K562 (cell line): ENCODE data around the gene ZNF616. TPM values are rescaled to one million over a fixed set of nuclear protein-coding genes. Genes with fewer than 3 reads are reported as not detected.

Experiments used
- ATAC-seq: fragments of 200-7000 bp; cut with Tn5 transposase; 3 replicates; pipeline ENCODE4 v1.9.1; 2020; ENCODE audit warnings: moderate library complexity
- BruUV-seq: library from RNA; stranded (reverse); fragments of 400-500 nt; replicated peaks from 2 replicates; lab custom pipeline; 2021; lab: Mats Ljungman, UMichigan
- CTCF ChIA-PET: fragments of 300-600 bp; formaldehyde crosslinking; extraction: SDS; loops from one replicate; lab custom pipeline; 2021; ENCODE audit warnings: low intra/inter-chr PET ratio; lab: Yijun Ruan, JAX
- POLR2A ChIA-PET: fragments of 300-600, 350-650 bp; sonication (Branson Sonifier 250); formaldehyde crosslinking; extraction: SDS; loops from one replicate; lab custom pipeline; 2021; ENCODE audit warnings: antibody characterized with exemption, inconsistent platforms; lab: Yijun Ruan, JAX
- DNase-seq, 4 experiments: peaks; one replicate each; pipeline versions ENCODE4 v3.0.0 to v3.0.0-alpha.2; 2011 to 2018; ENCODE audit warnings: low spot score in 3 of 4, mixed read lengths in 3 of 4; ENCODE audit errors: extremely low read depth in 1 of 4
- FAIRE-seq: peaks from 2 replicates; lab custom pipeline; 2011; peaks lifted over from hg19 to GRCh38; lab: Jason Lieb, UNC
- H2AFZ ChIP-seq: 2 replicates; pipeline ENCODE4 v1.6.0; 2011; ENCODE audit warnings: low read depth, low read length, control low read depth, inconsistent platforms
- H3K27ac ChIP-seq: fragments of 200-600 bp; 3 replicates; pipeline ENCODE4 v1.8.0; 2011; ENCODE audit warnings: low read depth, mild to moderate bottlenecking, control low read depth, inconsistent platforms, low read length, moderate library complexity, mixed read lengths; ENCODE audit errors: extremely low read depth
- H3K27me3 ChIP-seq, 2 experiments: fragments of 300-600 bp in 1 of 2; 2 replicates in 1 of 2; 3 replicates in 1 of 2; pipeline versions ENCODE4 v1.6.0 to v1.8.0; 2011; ENCODE audit warnings: inconsistent platforms in 2 of 2, low read length in 2 of 2, mild to moderate bottlenecking in 1 of 2, mixed read lengths in 1 of 2, moderate library complexity in 1 of 2; ENCODE audit not compliant: control insufficient read depth in 2 of 2, insufficient read depth in 2 of 2
- H3K36me3 ChIP-seq: fragments of 300-600 bp; 3 replicates; pipeline ENCODE4 v1.8.0; 2011; ENCODE audit warnings: mild to moderate bottlenecking, low read length, inconsistent platforms; ENCODE audit not compliant: control insufficient read depth, insufficient read depth
- H3K4me1 ChIP-seq, 2 experiments: fragments of 200-600 bp in 1 of 2; replicated peaks in 1 of 2; 2 replicates in 1 of 2; 3 replicates in 1 of 2; pipeline versions ENCODE4 v1.5.1 to v1.8.0; 2011; ENCODE audit warnings: inconsistent platforms in 2 of 2, low read length in 2 of 2, mild to moderate bottlenecking in 1 of 2, mixed read lengths in 1 of 2, moderate library complexity in 1 of 2; ENCODE audit not compliant: control insufficient read depth in 2 of 2, insufficient read depth in 2 of 2
- H3K4me2 ChIP-seq: 2 replicates; pipeline ENCODE4 v1.6.1; 2011; ENCODE audit warnings: low read length, control low read depth, inconsistent platforms, mixed read lengths; ENCODE audit not compliant: insufficient read depth
- H3K4me3 ChIP-seq: fragments of 200-600 bp; sonication (generic), shearing (Covaris generic); 2 replicates; pipeline ENCODE4 v1.5.1; 2016; ENCODE audit warnings: control low read depth, inconsistent platforms
- H3K79me2 ChIP-seq: fragments of 200-600 bp; 3 replicates; pipeline ENCODE4 v1.8.0; 2011; ENCODE audit warnings: low read length, inconsistent platforms; ENCODE audit not compliant: control insufficient read depth, insufficient read depth
- H3K9ac ChIP-seq, 2 experiments: 2 replicates each; pipeline versions ENCODE4 v1.6.0 to v1.6.1; 2011; ENCODE audit warnings: low read depth in 2 of 2, low read length in 2 of 2, control low read depth in 1 of 2, inconsistent platforms in 1 of 2, mild to moderate bottlenecking in 1 of 2, mixed read lengths in 1 of 2; ENCODE audit not compliant: insufficient read depth in 1 of 2
- H3K9me1 ChIP-seq: one replicate; pipeline ENCODE4 v1.6.0; 2011; ENCODE audit warnings: inconsistent platforms, mild to moderate bottlenecking, low read length, moderate library complexity; ENCODE audit not compliant: control insufficient read depth, insufficient read depth
- H3K9me3 ChIP-seq: replicated peaks from 2 replicates; pipeline ENCODE4 v1.5.1; 2011; ENCODE audit warnings: low read depth, low read length, inconsistent platforms; ENCODE audit not compliant: control insufficient read depth, insufficient read depth
- H4K20me1 ChIP-seq: replicated peaks from 2 replicates; pipeline ENCODE4 v1.6.1; 2011; ENCODE audit warnings: low read length, inconsistent platforms, mixed read lengths; ENCODE audit not compliant: control insufficient read depth, insufficient read depth
- ASH1L ChIP-seq: fragments of 450-650 bp; IDR thresholded peaks from 2 replicates; pipeline ENCODE4 v1.6.1; 2018; ENCODE audit warnings: borderline replicate concordance, mild to moderate bottlenecking, low read depth; ENCODE audit not compliant: partially characterized antibody
- DIDO1 ChIP-seq: fragments of 450-650 bp; IDR thresholded peaks from 2 replicates; pipeline ENCODE4 v1.6.1; 2016; ENCODE audit warnings: low read depth, missing biosample characterization, missing genetic modification characterization
- FOXK1 ChIP-seq: sonication (generic); formaldehyde crosslinking; IDR thresholded peaks from 2 replicates; pipeline ENCODE4 v1.8.0; 2022; ENCODE audit warnings: missing genetic modification reagents, mild to moderate bottlenecking, borderline replicate concordance
- FOXM1 ChIP-seq, 2 experiments: fragments of 450-650 bp in 1 of 2; sonication (generic) in 1 of 2; formaldehyde crosslinking in 1 of 2; IDR thresholded peaks; 2 replicates each; pipeline versions ENCODE4 v1.6.1 to v1.9.0; 2017 to 2022; ENCODE audit warnings: low read depth in 2 of 2, mild to moderate bottlenecking in 2 of 2, missing genetic modification reagents in 1 of 2, moderate library complexity in 1 of 2
- HDAC1 ChIP-seq, 2 experiments: fragments of 450-650 bp; IDR thresholded peaks; 2 replicates each; pipeline ENCODE4 v1.6.1; 2016 to 2017; ENCODE audit warnings: inconsistent platforms in 1 of 2, mild to moderate bottlenecking in 1 of 2, moderate library complexity in 1 of 2
- MIER1 ChIP-seq: fragments of 450-650 bp; IDR thresholded peaks from 2 replicates; pipeline ENCODE4 v1.6.1; 2016; ENCODE audit warnings: antibody characterized with exemption, mild to moderate bottlenecking, low read depth
- RBM39 ChIP-seq: fragments of 200-400 bp; formaldehyde crosslinking; optimal IDR thresholded peaks from 2 replicates; pipeline ENCODE3; 2018; ENCODE audit warnings: low read depth, low read length
- WGBS: fragments of 100-300 bp; shearing (Covaris generic); methylation state at CpG from one replicate; pipeline ENCODE4 v1.1.6; 2016; ENCODE audit warnings: low coverage, mixed read lengths; ENCODE audit not compliant: insufficient coverage; ENCODE audit errors: missing lambda C conversion rate; 5-methylcytosine and 5-hydroxymethylcytosine counted together
- in situ Hi-C: fragments of 300-500 bp; cut with MboI; formaldehyde crosslinking; loops from 4 replicates; pipeline ENCODE4 v1.15.0; 2018; ENCODE audit warnings: inconsistent platforms, mixed read lengths
- intact Hi-C: fragments of 100-400 bp; cut with micrococcal nuclease; formaldehyde crosslinking; loops from 2 replicates; pipeline ENCODE4 v1.14.2; 2022
- polyA plus RNA-seq, 8 experiments: library from polyadenylated mRNA; depleted of rRNA in 4 of 8; stranded (reverse) in 5 of 8; unstranded in 3 of 8; fragments of >200 nt; fragmentation: Nextera tagmentation in 2 of 8; fragmentation: Illumina TruSeq in 1 of 8; extraction: Ambion mirVana in 2 of 8; extraction: Trizol in 1 of 8; gene quantifications; 2 replicates each; pipeline versions ENCODE4 v1.2.1 to v1.2.3, GENCODE V29; 2011 to 2014; ENCODE audit warnings: inconsistent platforms in 1 of 8, missing spikeins in 1 of 8
- total RNA-seq, 7 experiments: library from RNA; depleted of rRNA in 6 of 7; stranded (reverse); fragments of >200 nt in 6 of 7; fragmentation: Illumina TruSeq in 2 of 7; extraction: Trizol in 2 of 7; gene quantifications; 2 replicates each; pipeline versions ENCODE4 v1.2.1 to v1.2.3, GENCODE V29; 2011 to 2021; ENCODE audit warnings: low replicate concordance in 1 of 7
- TF ChIP-seq, protein P1 (sequence below): fragments of 450-650 bp; IDR thresholded peaks from 2 replicates; pipeline ENCODE4 v1.6.1; 2016; ENCODE audit warnings: mild to moderate bottlenecking, moderate library complexity
- TF ChIP-seq, protein P2 (sequence below): fragments of 450-650 bp; formaldehyde crosslinking; IDR thresholded peaks from 2 replicates; pipeline ENCODE4 v1.4.0; 2022; ENCODE audit warnings: missing genetic modification characterization

The ZNF616 gene
- total and polyA plus RNA-seq, 9 of the 15 experiments (the other 6 are each of a cell fraction or from before 2014, with no cell fraction given), result 3.4 to 13.0 (median 6.7) TPM

DNA sequence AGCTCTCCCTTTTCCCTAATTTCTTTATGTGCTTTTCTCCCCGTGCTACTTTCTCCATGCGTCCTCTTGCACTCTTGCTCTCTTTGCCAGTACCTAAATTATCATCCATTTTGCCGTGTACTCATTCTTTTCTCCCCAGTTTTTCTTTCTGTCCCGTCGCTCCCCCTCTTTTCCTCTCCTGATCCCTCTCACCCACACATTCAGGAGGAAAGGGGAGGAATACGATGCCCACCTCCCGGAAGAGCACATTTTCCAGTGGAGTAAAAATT, 821 bp downstream of the ZNF616 start:
- H4K20me1 ChIP-seq, result no peaks in the 10 kb centered on the region
- peaks cover 12% of the 10 kb centered on the region in 2 experiments; a peak in 4 of 5 replicates for H3K4me1 ChIP-seq
- H3K9ac ChIP-seq, result peak overlapping the region; percentile 98
- BruUV-seq, result no TSS peak
- in situ Hi-C loops, result no loop called here
- H3K27me3 ChIP-seq, result no peaks in the 10 kb centered on the region
- DNase-seq (peak in 1 of 4 experiments; percentile 7), FAIRE-seq (no peak), ATAC-seq (no peak)
- peak overlapping the region; percentile 76 for H3K4me3 ChIP-seq
- peak overlapping the region; percentile 88 for H2AFZ ChIP-seq
- 0 out of 3 replicates have a peak, but pooled peaks cover 7% of the 10 kb centered on the region for H3K36me3 ChIP-seq
- peaks cover 48% of the 10 kb centered on the region for H3K79me2 ChIP-seq
- CTCF ChIA-PET, result interaction anchor here (0.8 kb wide), 2 partner anchors 97 to 99 kb away, joined by 3 to 6 read pairs; no protein-coding TSS in a partner anchor
- H3K9me1 ChIP-seq, result no peaks in the 10 kb centered on the region
- peak overlapping the region; percentile 93 for H3K27ac ChIP-seq
- WGBS, result 0% methylated on average over 6 of the region's 7 CpGs
- POLR2A ChIA-PET, result no interaction called here
- peak overlapping the region; percentile 99 for H3K4me2 ChIP-seq
- peaks cover 19% of the 10 kb centered on the region for H3K9me3 ChIP-seq
- intact Hi-C loops, result loop anchor here (1.0 kb wide), 1 partner anchor 99 kb away; no protein-coding TSS in a partner anchor
- TF ChIP-seq HDAC1 (IDR thresholded peaks at IDR 0.05) (peak in 1 of 2 experiments; percentile 59; a peak in 1 of 4 replicates), FOXK1 (CRISPR knock-in tag) (0 out of 2 replicates have a peak, but pooled peaks have one; percentile 56), ASH1L (peak; percentile 2), FOXM1 (IDR thresholded peaks at IDR 0.05; ENCODE audit: low read depth) (no peak), FOXM1 (CRISPR knock-in tag; IDR thresholded peaks at IDR 0.05; ENCODE audit: low read depth) (no peak), RBM39 (peak; percentile 5), MIER1 (peak; percentile 12; the same call in 1 of the 2 replicates), DIDO1 (tag) (0 out of 2 replicates have a peak, but pooled peaks have one; percentile 19)
- TF ChIP-seq, protein P1, sequence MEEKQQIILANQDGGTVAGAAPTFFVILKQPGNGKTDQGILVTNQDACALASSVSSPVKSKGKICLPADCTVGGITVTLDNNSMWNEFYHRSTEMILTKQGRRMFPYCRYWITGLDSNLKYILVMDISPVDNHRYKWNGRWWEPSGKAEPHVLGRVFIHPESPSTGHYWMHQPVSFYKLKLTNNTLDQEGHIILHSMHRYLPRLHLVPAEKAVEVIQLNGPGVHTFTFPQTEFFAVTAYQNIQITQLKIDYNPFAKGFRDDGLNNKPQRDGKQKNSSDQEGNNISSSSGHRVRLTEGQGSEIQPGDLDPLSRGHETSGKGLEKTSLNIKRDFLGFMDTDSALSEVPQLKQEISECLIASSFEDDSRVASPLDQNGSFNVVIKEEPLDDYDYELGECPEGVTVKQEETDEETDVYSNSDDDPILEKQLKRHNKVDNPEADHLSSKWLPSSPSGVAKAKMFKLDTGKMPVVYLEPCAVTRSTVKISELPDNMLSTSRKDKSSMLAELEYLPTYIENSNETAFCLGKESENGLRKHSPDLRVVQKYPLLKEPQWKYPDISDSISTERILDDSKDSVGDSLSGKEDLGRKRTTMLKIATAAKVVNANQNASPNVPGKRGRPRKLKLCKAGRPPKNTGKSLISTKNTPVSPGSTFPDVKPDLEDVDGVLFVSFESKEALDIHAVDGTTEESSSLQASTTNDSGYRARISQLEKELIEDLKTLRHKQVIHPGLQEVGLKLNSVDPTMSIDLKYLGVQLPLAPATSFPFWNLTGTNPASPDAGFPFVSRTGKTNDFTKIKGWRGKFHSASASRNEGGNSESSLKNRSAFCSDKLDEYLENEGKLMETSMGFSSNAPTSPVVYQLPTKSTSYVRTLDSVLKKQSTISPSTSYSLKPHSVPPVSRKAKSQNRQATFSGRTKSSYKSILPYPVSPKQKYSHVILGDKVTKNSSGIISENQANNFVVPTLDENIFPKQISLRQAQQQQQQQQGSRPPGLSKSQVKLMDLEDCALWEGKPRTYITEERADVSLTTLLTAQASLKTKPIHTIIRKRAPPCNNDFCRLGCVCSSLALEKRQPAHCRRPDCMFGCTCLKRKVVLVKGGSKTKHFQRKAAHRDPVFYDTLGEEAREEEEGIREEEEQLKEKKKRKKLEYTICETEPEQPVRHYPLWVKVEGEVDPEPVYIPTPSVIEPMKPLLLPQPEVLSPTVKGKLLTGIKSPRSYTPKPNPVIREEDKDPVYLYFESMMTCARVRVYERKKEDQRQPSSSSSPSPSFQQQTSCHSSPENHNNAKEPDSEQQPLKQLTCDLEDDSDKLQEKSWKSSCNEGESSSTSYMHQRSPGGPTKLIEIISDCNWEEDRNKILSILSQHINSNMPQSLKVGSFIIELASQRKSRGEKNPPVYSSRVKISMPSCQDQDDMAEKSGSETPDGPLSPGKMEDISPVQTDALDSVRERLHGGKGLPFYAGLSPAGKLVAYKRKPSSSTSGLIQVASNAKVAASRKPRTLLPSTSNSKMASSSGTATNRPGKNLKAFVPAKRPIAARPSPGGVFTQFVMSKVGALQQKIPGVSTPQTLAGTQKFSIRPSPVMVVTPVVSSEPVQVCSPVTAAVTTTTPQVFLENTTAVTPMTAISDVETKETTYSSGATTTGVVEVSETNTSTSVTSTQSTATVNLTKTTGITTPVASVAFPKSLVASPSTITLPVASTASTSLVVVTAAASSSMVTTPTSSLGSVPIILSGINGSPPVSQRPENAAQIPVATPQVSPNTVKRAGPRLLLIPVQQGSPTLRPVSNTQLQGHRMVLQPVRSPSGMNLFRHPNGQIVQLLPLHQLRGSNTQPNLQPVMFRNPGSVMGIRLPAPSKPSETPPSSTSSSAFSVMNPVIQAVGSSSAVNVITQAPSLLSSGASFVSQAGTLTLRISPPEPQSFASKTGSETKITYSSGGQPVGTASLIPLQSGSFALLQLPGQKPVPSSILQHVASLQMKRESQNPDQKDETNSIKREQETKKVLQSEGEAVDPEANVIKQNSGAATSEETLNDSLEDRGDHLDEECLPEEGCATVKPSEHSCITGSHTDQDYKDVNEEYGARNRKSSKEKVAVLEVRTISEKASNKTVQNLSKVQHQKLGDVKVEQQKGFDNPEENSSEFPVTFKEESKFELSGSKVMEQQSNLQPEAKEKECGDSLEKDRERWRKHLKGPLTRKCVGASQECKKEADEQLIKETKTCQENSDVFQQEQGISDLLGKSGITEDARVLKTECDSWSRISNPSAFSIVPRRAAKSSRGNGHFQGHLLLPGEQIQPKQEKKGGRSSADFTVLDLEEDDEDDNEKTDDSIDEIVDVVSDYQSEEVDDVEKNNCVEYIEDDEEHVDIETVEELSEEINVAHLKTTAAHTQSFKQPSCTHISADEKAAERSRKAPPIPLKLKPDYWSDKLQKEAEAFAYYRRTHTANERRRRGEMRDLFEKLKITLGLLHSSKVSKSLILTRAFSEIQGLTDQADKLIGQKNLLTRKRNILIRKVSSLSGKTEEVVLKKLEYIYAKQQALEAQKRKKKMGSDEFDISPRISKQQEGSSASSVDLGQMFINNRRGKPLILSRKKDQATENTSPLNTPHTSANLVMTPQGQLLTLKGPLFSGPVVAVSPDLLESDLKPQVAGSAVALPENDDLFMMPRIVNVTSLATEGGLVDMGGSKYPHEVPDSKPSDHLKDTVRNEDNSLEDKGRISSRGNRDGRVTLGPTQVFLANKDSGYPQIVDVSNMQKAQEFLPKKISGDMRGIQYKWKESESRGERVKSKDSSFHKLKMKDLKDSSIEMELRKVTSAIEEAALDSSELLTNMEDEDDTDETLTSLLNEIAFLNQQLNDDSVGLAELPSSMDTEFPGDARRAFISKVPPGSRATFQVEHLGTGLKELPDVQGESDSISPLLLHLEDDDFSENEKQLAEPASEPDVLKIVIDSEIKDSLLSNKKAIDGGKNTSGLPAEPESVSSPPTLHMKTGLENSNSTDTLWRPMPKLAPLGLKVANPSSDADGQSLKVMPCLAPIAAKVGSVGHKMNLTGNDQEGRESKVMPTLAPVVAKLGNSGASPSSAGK, result 0 out of 2 replicates have a peak, but pooled peaks have one; percentile 45
- TF ChIP-seq, protein P2, sequence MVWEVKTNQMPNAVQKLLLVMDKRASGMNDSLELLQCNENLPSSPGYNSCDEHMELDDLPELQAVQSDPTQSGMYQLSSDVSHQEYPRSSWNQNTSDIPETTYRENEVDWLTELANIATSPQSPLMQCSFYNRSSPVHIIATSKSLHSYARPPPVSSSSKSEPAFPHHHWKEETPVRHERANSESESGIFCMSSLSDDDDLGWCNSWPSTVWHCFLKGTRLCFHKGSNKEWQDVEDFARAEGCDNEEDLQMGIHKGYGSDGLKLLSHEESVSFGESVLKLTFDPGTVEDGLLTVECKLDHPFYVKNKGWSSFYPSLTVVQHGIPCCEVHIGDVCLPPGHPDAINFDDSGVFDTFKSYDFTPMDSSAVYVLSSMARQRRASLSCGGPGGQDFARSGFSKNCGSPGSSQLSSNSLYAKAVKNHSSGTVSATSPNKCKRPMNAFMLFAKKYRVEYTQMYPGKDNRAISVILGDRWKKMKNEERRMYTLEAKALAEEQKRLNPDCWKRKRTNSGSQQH (CRISPR knock-in tag), result 0 out of 2 replicates have a peak, but pooled peaks have one; percentile 0
